Panc1 (cell line): ENCODE data around the gene C17orf50. TPM values are rescaled to one million over a fixed set of nuclear protein-coding genes. Genes with fewer than 3 reads are reported as not detected.

ENCODE experiments used
- ATAC-seq: fragments of 200-7000 bp; cut with Tn5 transposase; 2 replicates; pipeline ENCODE4 v1.9.1; 2020; ENCODE audit warnings: mild to moderate bottlenecking, moderate library complexity
- BruUV-seq: library from RNA; stranded (reverse); fragments of 400-500 nt; replicated peaks from 2 replicates; lab custom pipeline; 2021; lab: Mats Ljungman, UMichigan
- CTCF ChIA-PET: fragments of 300-600 bp; sonication (Branson Sonifier 250); formaldehyde crosslinking; loops from one replicate; lab custom pipeline; 2022; ENCODE audit warnings: antibody characterized with exemption; lab: Charles Lee
- POLR2A ChIA-PET: fragments of 300-600 bp; sonication (Branson Sonifier 250); formaldehyde crosslinking; loops from one replicate; lab custom pipeline; 2022; ENCODE audit warnings: antibody characterized with exemption; lab: Charles Lee
- DNase-seq: peaks from one replicate; pipeline ENCODE4 v3.0.0-alpha.2; 2010; ENCODE audit warnings: low read depth, low spot score
- H3K27ac ChIP-seq: 2 replicates; pipeline ENCODE4 v1.5.1; 2011; ENCODE audit warnings: mild to moderate bottlenecking, low read length, inconsistent platforms
- H3K27me3 ChIP-seq: fragments of 200-500 bp; sonication (Bioruptor generic); 2 replicates; pipeline ENCODE4 v1.6.0; 2014; ENCODE audit warnings: low read length, inconsistent platforms; ENCODE audit not compliant: control insufficient read depth, insufficient read depth
- H3K36me3 ChIP-seq: fragments of 200-500 bp; sonication (Bioruptor generic); 2 replicates; pipeline ENCODE4 v1.5.1; 2014; ENCODE audit warnings: inconsistent platforms, mild to moderate bottlenecking, low read length, moderate library complexity; ENCODE audit not compliant: control insufficient read depth, insufficient read depth
- H3K4me1 ChIP-seq: 2 replicates; pipeline ENCODE4 v1.5.1; 2011; ENCODE audit warnings: inconsistent platforms, mild to moderate bottlenecking, low read length, moderate library complexity; ENCODE audit not compliant: control insufficient read depth, insufficient read depth
- H3K4me3 ChIP-seq, 2 experiments: 2 replicates each; pipeline ENCODE4 v1.5.1; 2011 to 2012; ENCODE audit warnings: low read depth in 2 of 2, low read length in 2 of 2, mild to moderate bottlenecking in 2 of 2, inconsistent platforms in 1 of 2, moderate library complexity in 1 of 2
- H3K9me3 ChIP-seq: fragments of 200-500 bp; sonication (Bioruptor generic); 2 replicates; pipeline ENCODE4 v1.5.1; 2014; ENCODE audit warnings: low read depth, mild to moderate bottlenecking, inconsistent platforms, low read length, moderate library complexity; ENCODE audit not compliant: control insufficient read depth, insufficient read depth
- CTCF ChIP-seq: fragments of 450-650 bp; IDR thresholded peaks from 2 replicates; pipeline ENCODE4 v1.5.1; 2017; ENCODE audit warnings: mild to moderate bottlenecking
- POLR2AphosphoS5 ChIP-seq: IDR thresholded peaks from 2 replicates; pipeline ENCODE4 v1.6.1; 2012; ENCODE audit warnings: mild to moderate bottlenecking, low read depth, low read length, moderate library complexity
- REST ChIP-seq, 2 experiments: IDR thresholded peaks; 2 replicates each; pipeline ENCODE4 v1.6.1; 2011 to 2012; ENCODE audit warnings: low read depth in 2 of 2, control low read depth in 1 of 2, low read length in 1 of 2, mild to moderate bottlenecking in 1 of 2, moderate library complexity in 1 of 2; ENCODE audit not compliant: insufficient read depth in 1 of 2
- SIN3A ChIP-seq: IDR thresholded peaks from 2 replicates; pipeline ENCODE4 v1.6.1; 2012; ENCODE audit warnings: low read depth, mild to moderate bottlenecking, low read length, moderate library complexity, borderline replicate concordance; ENCODE audit not compliant: insufficient read depth
- TCF7L2 ChIP-seq: IDR thresholded peaks from 2 replicates; pipeline ENCODE4 v1.6.1; 2011; ENCODE audit warnings: mild to moderate bottlenecking, low read depth, low read length, inconsistent platforms
- in situ Hi-C: cut with HindIII; loops from 2 replicates; pipeline ENCODE4 v1.10.0; 2016; ENCODE audit warnings: low sequenced_read_pairs, low pct_unique_long_range_greater_than_20kb
- intact Hi-C: fragments of 100-400 bp; cut with micrococcal nuclease; formaldehyde crosslinking; loops from one replicate; pipeline ENCODE4 v1.10.0; 2022; ENCODE audit not compliant: unreplicated experiment
- total RNA-seq: library from RNA; stranded (reverse); gene quantifications from one replicate; pipeline ENCODE4 v1.2.1, GENCODE V29; 2021; ENCODE audit not compliant: unreplicated experiment

The C17orf50 gene
- total RNA-seq, 1 experiment from 2014 or later: not detected

GRCh38 chr17:35748341-35748841, 12.3 kb upstream of the C17orf50 start:
- Histone ChIP-seq H3K27ac (no peak overlapping the region), H3K4me1 (peaks cover 13% of the 10 kb centered on the region), H3K36me3 (no peaks in the 10 kb centered on the region), H3K4me3 (no peak overlapping the region), H3K9me3 (no peaks in the 10 kb centered on the region), H3K27me3 (peaks cover 4% of the 10 kb centered on the region)
- ChIA-PET CTCF (interaction anchor here (1.1 to 1.7 kb wide), 2 partner anchors 16 to 18 kb away, joined by 3 to 8 read pairs; no protein-coding TSS in a partner anchor), POLR2A (no interaction called here)
- TF ChIP-seq SIN3A: no peak
- TF ChIP-seq POLR2AphosphoS5: no peak
- TF ChIP-seq TCF7L2: no peak
- TF ChIP-seq REST (IDR thresholded peaks at IDR 0.05; ENCODE audit: insufficient read depth in 1 of 2, low read depth in 2 of 2, low read length in 1 of 2): no peak
- TF ChIP-seq CTCF: no peak
- intact Hi-C loops (loop anchor here (5.0 kb wide), 2 partner anchors 136 to 191 kb away; no protein-coding TSS in a partner anchor), in situ Hi-C loops (no loop called here)
- DNase-seq (no peak), ATAC-seq (peak; percentile 25)
- no TSS peak for BruUV-seq

GRCh38 chr17:35748979-35749378, 11.7 kb upstream of the C17orf50 start:
- Histone ChIP-seq H3K4me1 (peaks cover 13% of the 10 kb centered on the region), H3K4me3 (no peak overlapping the region), H3K9me3 (no peaks in the 10 kb centered on the region), H3K27me3 (peaks cover 4% of the 10 kb centered on the region), H3K27ac (no peak overlapping the region), H3K36me3 (no peaks in the 10 kb centered on the region)
- no TSS peak for BruUV-seq
- no peak for TF ChIP-seq TCF7L2
- ATAC-seq (no peak), DNase-seq (no peak)
- CTCF ChIA-PET: interaction anchor here (0.9 kb wide), 1 partner anchor 78 kb away, joined by 3 read pairs; no protein-coding TSS in a partner anchor
- in situ Hi-C loops: no loop called here
- intact Hi-C loops: loop anchor here (5.0 kb wide), 2 partner anchors 137 to 192 kb away; no protein-coding TSS in a partner anchor
- POLR2A ChIA-PET: no interaction called here
